ENCODE measurements around the gene TPM1.

Gene TPM1

DNA sequence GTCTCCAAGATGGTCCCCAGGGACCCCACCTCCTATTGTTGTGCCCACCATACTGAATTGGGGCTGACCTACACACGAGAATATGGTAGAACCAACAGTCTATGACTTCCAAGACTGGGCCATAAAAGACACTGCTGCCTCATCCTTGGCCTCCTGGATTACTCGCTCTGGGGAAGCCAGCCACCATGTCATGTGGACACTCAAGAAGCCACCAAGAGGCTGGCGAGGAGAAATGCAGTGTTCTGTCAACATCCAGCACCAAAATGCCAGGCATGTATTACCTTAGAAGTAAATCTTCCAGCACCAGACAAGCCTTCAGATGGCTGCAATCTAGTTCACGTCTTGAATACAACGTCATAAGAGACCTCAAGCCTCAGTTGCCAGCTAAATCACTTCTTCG lies 17.1 kb upstream of the TPM1 start:
- no peaks in the 10 kb centered on the region for H3K9me3 Mint-ChIP-seq
- H3K27me3 Mint-ChIP-seq: peaks cover 17 to 28% of the 10 kb centered on the region in 2 donors
- H3K4me3 Mint-ChIP-seq: no peak overlapping the region
- DNase-seq (no peak), ATAC-seq (replicated peaks) (no peak)
- H3K27ac Mint-ChIP-seq: no peak overlapping the region
- H3K4me1 Mint-ChIP-seq: peaks cover 3 to 5% of the 10 kb centered on the region in 2 donors
- H3K36me3 Mint-ChIP-seq: no peaks in the 10 kb centered on the region

GRCh38 chr15:63027646-63028045 lies 14.9 kb upstream of the TPM1 start:
- DNase-seq (no peak), ATAC-seq (replicated peaks) (no peak)
- Mint-ChIP-seq H3K4me1 (peaks cover 3 to 5% of the 10 kb centered on the region in 2 donors), H3K36me3 (no peaks in the 10 kb centered on the region), H3K27ac (no peak overlapping the region), H3K27me3 (peaks cover 17 to 38% of the 10 kb centered on the region in 2 donors), H3K4me3 (no peak overlapping the region), H3K9me3 (no peaks in the 10 kb centered on the region)

DNA sequence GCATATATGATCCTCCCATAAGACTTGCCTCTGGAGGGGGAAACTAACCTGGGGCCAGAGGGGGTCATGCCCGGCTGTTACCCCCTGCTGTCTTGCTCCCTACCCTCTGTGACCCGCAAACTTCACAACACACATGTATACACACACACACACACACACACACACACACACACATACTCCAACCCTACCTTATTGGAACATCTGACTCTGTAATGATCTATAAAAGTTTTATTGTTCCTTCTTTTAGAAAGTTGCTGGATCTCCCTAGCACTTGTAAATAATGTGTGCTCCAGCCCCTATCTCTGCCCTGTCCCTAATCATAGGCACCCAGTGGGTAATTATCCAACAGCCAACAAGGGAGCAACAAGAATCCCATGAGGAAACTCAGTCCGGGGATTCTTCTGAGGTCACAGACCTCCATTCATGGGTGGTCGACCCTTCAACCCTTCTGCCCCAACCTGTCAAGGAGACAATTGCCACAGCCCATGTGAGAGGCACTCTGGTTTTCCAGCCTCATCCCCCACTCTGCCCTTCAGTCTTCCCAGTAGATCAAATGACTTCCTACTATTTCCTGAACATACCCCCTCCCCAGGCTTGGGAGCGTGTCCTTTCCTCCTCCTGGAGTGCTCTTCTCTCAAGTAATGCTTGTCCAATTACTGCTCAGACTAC lies 14.0 kb upstream of the TPM1 start:
- ATAC-seq (replicated peaks) (no peak), DNase-seq (no peak)
- Mint-ChIP-seq H3K4me1 (peaks cover 3 to 5% of the 10 kb centered on the region in 2 donors), H3K4me3 (no peak overlapping the region), H3K27ac (no peak overlapping the region), H3K9me3 (no peaks in the 10 kb centered on the region), H3K27me3 (peaks cover 17 to 36% of the 10 kb centered on the region in 2 donors), H3K36me3 (no peaks in the 10 kb centered on the region)

DNA sequence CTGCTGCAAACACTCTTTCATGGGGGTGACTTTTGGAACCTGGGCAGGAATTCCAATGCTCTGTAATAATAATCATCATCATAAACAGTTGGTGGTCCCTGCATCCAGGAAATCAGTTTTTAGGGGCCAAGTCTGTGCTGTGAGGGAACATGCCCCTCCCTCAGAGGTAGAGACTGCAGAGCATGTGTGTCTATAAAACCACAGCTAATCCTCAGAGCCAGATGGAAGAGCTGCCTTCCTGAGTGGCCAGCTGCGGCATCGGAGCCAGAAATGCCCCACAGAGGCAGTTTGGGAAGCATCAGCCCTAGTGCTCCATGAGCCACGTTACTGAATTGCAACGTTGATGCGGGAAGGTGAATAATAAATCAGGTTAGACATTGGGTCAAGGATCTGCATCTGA lies 12.9 kb upstream of the TPM1 start:
- no peak for DNase-seq
- H3K27me3 Mint-ChIP-seq: peaks cover 17 to 39% of the 10 kb centered on the region in 2 donors
- no peak overlapping the region for H3K4me3 Mint-ChIP-seq
- no peaks in the 10 kb centered on the region for H3K9me3 Mint-ChIP-seq
- H3K4me1 Mint-ChIP-seq: peaks cover 3 to 5% of the 10 kb centered on the region in 2 donors
- no peak for ATAC-seq (replicated peaks)
- no peaks in the 10 kb centered on the region for H3K36me3 Mint-ChIP-seq
- H3K27ac Mint-ChIP-seq: no peak overlapping the region

DNA sequence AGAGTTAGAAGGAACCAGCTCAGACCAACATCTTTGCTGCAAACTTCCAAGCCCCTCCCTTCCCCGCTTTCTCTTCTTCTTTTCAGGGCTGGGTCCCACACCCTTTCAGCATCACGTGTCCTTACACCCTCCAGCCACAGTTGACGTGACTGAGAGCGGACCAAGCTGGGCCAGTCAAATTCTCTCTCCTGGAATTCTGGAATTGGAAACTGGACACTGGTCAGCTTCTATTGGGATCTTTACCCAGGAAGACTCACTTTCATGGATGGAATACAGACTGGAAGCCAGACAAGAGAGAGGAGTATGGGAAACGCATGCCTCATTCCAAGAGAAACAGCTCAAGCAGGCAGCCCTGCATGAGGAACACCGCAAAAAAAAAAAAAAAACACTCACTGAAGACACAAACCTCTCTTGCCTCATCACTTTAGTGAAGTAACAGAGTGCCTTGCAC lies 12.4 kb upstream of the TPM1 start:
- Mint-ChIP-seq H3K27ac (no peak overlapping the region), H3K36me3 (no peaks in the 10 kb centered on the region), H3K4me1 (peaks cover 3 to 5% of the 10 kb centered on the region in 2 donors), H3K27me3 (peaks cover 17 to 44% of the 10 kb centered on the region in 2 donors), H3K4me3 (no peak overlapping the region), H3K9me3 (no peaks in the 10 kb centered on the region)
- DNase-seq: no peak
- ATAC-seq (replicated peaks): peak in 1 of 2 donors; percentile 56

- Mint-ChIP-seq H3K4me3 (no peak overlapping the region), H3K9me3 (no peaks in the 10 kb centered on the region), H3K4me1 (peaks cover 3 to 4% of the 10 kb centered on the region in 2 donors), H3K27ac (no peak overlapping the region), H3K27me3 (peaks cover 3 to 32% of the 10 kb centered on the region in 2 donors), H3K36me3 (no peaks in the 10 kb centered on the region)
- DNase-seq (no peak), ATAC-seq (replicated peaks) (no peak)
Observed at GRCh38 chr15:63034578-63034977, 8.0 kb upstream of the TPM1 start.

DNA sequence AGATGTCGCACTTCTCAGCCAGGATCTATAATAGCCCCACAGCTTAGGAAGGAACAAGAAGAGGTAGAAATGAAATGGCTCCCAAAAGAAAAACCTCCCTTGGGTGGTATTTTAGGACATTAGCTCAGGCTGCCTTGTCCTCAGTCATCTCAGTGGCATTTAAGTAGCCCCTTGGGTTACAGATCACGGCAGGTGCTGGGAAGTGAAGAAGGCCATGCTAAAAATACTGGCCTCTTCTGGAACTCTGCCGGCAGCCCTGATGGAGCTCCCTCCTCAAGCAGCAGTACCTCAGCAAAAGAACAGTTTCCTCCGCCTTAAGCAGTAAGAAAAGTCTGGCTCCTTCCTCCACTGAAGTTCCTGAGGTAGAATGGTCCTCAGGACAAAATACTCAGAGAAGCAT lies 7.3 kb upstream of the TPM1 start:
- Mint-ChIP-seq H3K9me3 (no peaks in the 10 kb centered on the region), H3K27ac (no peak overlapping the region), H3K36me3 (no peaks in the 10 kb centered on the region), H3K27me3 (peaks cover 7 to 38% of the 10 kb centered on the region in 2 donors), H3K4me3 (no peak overlapping the region), H3K4me1 (no peaks in the 10 kb centered on the region)
- DNase-seq (no peak), ATAC-seq (replicated peaks) (no peak)

- Mint-ChIP-seq H3K27ac (no peak overlapping the region), H3K36me3 (no peaks in the 10 kb centered on the region), H3K4me3 (no peak overlapping the region), H3K4me1 (no peaks in the 10 kb centered on the region), H3K9me3 (no peaks in the 10 kb centered on the region), H3K27me3 (peaks cover 7 to 39% of the 10 kb centered on the region in 2 donors)
- ATAC-seq (replicated peaks) (no peak), DNase-seq (no peak)
Observed at GRCh38 chr15:63035977-63036376, 6.6 kb upstream of the TPM1 start.

- Mint-ChIP-seq H3K27ac (no peak overlapping the region), H3K4me1 (peaks cover 4 to 15% of the 10 kb centered on the region in 2 donors), H3K36me3 (no peaks in the 10 kb centered on the region), H3K27me3 (peaks cover 21 to 52% of the 10 kb centered on the region in 2 donors), H3K4me3 (no peak overlapping the region), H3K9me3 (no peaks in the 10 kb centered on the region)
- no peak for DNase-seq
- no peak for ATAC-seq (replicated peaks)
Observed at GRCh38 chr15:63037976-63038720, 4.4 kb upstream of the TPM1 start.

DNA sequence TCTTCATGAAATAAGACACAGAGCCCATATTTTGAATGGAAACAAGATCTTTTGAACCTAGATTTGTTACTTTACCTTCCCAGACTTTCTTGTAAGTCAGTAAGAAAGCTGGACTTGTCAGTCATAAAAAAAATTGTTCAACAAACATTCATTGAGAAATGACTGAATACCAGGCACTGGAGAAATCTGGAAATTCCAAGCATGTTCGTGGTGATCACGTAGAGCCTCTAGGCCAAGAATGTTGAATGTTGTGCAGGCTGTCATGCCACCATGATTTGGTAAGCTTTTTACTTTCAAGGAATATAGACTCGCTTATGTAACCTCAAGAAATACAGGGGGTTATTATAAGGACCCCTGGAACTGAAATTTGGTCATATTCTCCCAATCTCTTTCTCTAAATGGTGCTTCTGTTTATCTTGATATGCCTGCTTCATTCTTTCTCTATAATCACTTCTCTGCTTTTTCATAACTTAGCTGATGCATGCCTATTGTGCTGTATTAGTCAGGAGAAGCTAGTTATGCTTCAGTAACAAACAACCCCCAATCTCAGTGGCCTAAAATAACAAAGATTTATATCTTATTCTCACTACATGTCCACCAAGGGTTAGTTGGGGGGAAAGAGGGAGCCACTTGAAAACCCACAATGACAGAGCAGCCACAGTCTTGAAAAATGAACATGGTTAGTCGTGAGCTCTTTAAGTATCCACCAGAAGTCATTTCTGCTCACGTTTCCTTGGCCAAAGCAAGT lies 3.4 kb upstream of the TPM1 start:
- peaks cover 31 to 60% of the 10 kb centered on the region in 2 donors for H3K27me3 Mint-ChIP-seq
- DNase-seq: no peak
- peaks cover 6 to 24% of the 10 kb centered on the region in 2 donors for H3K4me1 Mint-ChIP-seq
- no peaks in the 10 kb centered on the region for H3K9me3 Mint-ChIP-seq
- no peak for ATAC-seq (replicated peaks)
- no peaks in the 10 kb centered on the region for H3K36me3 Mint-ChIP-seq
- H3K4me3 Mint-ChIP-seq: no peak overlapping the region
- no peak overlapping the region for H3K27ac Mint-ChIP-seq

- Mint-ChIP-seq H3K36me3 (no peaks in the 10 kb centered on the region), H3K4me3 (no peak overlapping the region), H3K27ac (no peak overlapping the region), H3K4me1 (peaks cover 8 to 24% of the 10 kb centered on the region in 2 donors), H3K27me3 (peaks cover 36 to 63% of the 10 kb centered on the region in 2 donors), H3K9me3 (no peaks in the 10 kb centered on the region)
- ATAC-seq (replicated peaks): no peak
- DNase-seq: no peak
Observed at GRCh38 chr15:63039811-63040210, 2.7 kb upstream of the TPM1 start.

DNA sequence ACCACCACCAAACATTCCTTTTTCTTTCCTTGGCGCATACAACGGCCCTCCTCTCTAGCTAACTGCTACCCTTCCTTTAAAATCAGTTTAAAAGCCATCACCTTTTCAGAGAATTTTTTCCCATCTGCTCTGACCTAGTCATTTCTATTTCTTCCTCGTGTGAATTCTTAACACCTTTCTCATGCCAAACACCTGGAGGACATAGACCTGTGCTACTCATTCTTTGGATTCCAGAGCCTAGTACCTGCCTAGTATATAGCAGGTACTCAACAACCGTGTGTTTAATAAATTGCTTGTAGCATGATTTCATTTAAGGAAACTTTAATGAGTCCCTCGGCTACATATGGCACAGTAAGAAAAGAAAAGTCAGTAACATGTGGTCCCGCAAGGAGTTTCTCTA lies 2.0 kb upstream of the TPM1 start:
- Mint-ChIP-seq H3K27ac (no peak overlapping the region), H3K27me3 (peaks cover 43 to 64% of the 10 kb centered on the region in 2 donors), H3K4me1 (peaks cover 8 to 24% of the 10 kb centered on the region in 2 donors), H3K9me3 (no peaks in the 10 kb centered on the region), H3K36me3 (no peaks in the 10 kb centered on the region), H3K4me3 (no peak overlapping the region)
- DNase-seq (no peak), ATAC-seq (replicated peaks) (no peak)

- no peak overlapping the region for H3K4me3 Mint-ChIP-seq
- H3K27ac Mint-ChIP-seq: no peak overlapping the region
- no peak for ATAC-seq (replicated peaks)
- no peak for DNase-seq
- H3K9me3 Mint-ChIP-seq: no peaks in the 10 kb centered on the region
- no peaks in the 10 kb centered on the region for H3K36me3 Mint-ChIP-seq
- H3K27me3 Mint-ChIP-seq: peaks cover 47 to 68% of the 10 kb centered on the region in 2 donors
- peaks cover 8 to 24% of the 10 kb centered on the region in 2 donors for H3K4me1 Mint-ChIP-seq
Observed at GRCh38 chr15:63040954-63041353, 1.6 kb upstream of the TPM1 start.

DNA sequence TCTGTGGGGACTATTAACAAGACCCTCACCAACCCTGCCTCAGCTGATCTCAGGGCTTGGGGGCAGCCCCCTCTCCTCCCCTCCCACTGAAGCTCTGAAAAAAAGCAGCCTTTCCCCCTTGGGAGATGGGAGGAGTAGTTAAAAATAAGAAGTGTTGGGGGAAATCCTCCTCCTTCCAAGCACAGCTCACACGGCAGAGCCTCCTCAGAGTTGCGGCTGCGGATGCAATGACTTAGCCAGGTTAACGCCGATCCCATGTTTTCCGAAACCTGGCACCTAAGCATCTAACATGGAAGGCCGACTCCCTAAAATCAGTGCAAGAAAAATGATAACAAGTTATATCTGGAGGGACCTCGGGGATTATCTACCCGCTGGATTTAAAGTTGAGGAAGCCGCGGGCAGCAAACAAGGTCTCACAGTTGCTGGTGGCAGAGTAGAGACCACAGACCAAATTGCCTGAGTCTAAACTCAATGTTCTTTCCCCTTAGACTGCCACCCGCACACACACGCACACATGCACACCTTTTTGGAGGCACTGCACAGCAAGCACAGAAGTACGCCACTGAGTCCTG lies 1.1 kb upstream of the TPM1 start:
- DNase-seq: no peak
- peaks cover 8 to 24% of the 10 kb centered on the region in 2 donors for H3K4me1 Mint-ChIP-seq
- ATAC-seq (replicated peaks): no peak
- peaks cover 48 to 71% of the 10 kb centered on the region in 2 donors for H3K27me3 Mint-ChIP-seq
- H3K4me3 Mint-ChIP-seq: peak overlapping the region; percentile 63 to 83
- H3K27ac Mint-ChIP-seq: no peak overlapping the region
- H3K36me3 Mint-ChIP-seq: no peaks in the 10 kb centered on the region
- no peaks in the 10 kb centered on the region for H3K9me3 Mint-ChIP-seq

Measured in stimulated activated naive B cell treated with anti-CD40 and anti-IgM and Interleukin-4, amounts not matched to agents 10 μg/mL and 1 μg/mL and 100 μg/mL, for 72 hours (primary cell).